ENCODE measurements around the gene TNFRSF11A. TPM values are rescaled to one million over a fixed set of nuclear protein-coding genes. Genes with fewer than 3 reads are reported as not detected.

TNFRSF11A gene
- not detected in 2 replicates for total RNA-seq
- polyA plus RNA-seq (2012), result not detected

- DNase-seq (ENCODE audit: low read depth), result no peak
Measured at GRCh38 chr18:62324917-62325805, at the start of gene TNFRSF11A. TNFRSF11A (plus strand) TSS chr18:62325310; CDS start chr18:62325353, 43 bp downstream.

- no peak for DNase-seq (ENCODE audit: low read depth)
Measured at GRCh38 chr18:62277045-62277444, 48.1 kb upstream of the TNFRSF11A start.

GRCh38 chr18:62279561-62279960, 45.5 kb upstream of the TNFRSF11A start:
- no peak for DNase-seq (ENCODE audit: low read depth)

- DNase-seq (ENCODE audit: low read depth), result no peak
Measured at GRCh38 chr18:62280058-62280457, 45.1 kb upstream of the TNFRSF11A start.

- DNase-seq (ENCODE audit: low read depth), result no peak
Measured at GRCh38 chr18:62280786-62281185, 44.3 kb upstream of the TNFRSF11A start.

- DNase-seq (ENCODE audit: low read depth), result peak; percentile 41
Measured at GRCh38 chr18:62281684-62282083, 43.4 kb upstream of the TNFRSF11A start.

- peak; percentile 9 for DNase-seq (ENCODE audit: low read depth)
Measured at GRCh38 chr18:62282188-62282629, 42.9 kb upstream of the TNFRSF11A start.

GRCh38 chr18:62284637-62285036, 40.5 kb upstream of the TNFRSF11A start:
- no peak for DNase-seq (ENCODE audit: low read depth)

- DNase-seq (ENCODE audit: low read depth), result no peak
Measured at GRCh38 chr18:62285281-62285680, 39.8 kb upstream of the TNFRSF11A start.

- no peak for DNase-seq (ENCODE audit: low read depth)
Measured at GRCh38 chr18:62287781-62288664, 37.1 kb upstream of the TNFRSF11A start.

GRCh38 chr18:62288665-62289008, 36.5 kb upstream of the TNFRSF11A start:
- DNase-seq (ENCODE audit: low read depth), result no peak

GRCh38 chr18:62289047-62289446, 36.1 kb upstream of the TNFRSF11A start:
- DNase-seq (ENCODE audit: low read depth), result no peak

GRCh38 chr18:62294073-62294472, 31.0 kb upstream of the TNFRSF11A start:
- no peak for DNase-seq (ENCODE audit: low read depth)

GRCh38 chr18:62300359-62300963, 24.6 kb upstream of the TNFRSF11A start:
- no peak for DNase-seq (ENCODE audit: low read depth)

- DNase-seq (ENCODE audit: low read depth), result no peak
Measured at GRCh38 chr18:62301322-62301721, 23.8 kb upstream of the TNFRSF11A start.

- no peak for DNase-seq (ENCODE audit: low read depth)
Measured at GRCh38 chr18:62312851-62313250, 12.3 kb upstream of the TNFRSF11A start.

- DNase-seq (ENCODE audit: low read depth), result no peak
Measured at GRCh38 chr18:62318228-62319180, 6.6 kb upstream of the TNFRSF11A start.

- no peak for DNase-seq (ENCODE audit: low read depth)
Measured at GRCh38 chr18:62321201-62321600, 3.9 kb upstream of the TNFRSF11A start.

- no peak for DNase-seq (ENCODE audit: low read depth)
Measured at GRCh38 chr18:62323483-62324180, 1.5 kb upstream of the TNFRSF11A start.

All from myocyte (in vitro differentiated cells).